Right atrium auricular region (tissue), 2 donors: ENCODE data around the gene NRP2. TPM values are rescaled to one million over a fixed set of nuclear protein-coding genes. Genes with fewer than 3 reads are reported as not detected.

Source experiments
- DNase-seq: peaks from one replicate; pipeline ENCODE4 v3.0.0-alpha.2; 2019; ENCODE audit warnings: low spot score
- H3K27ac ChIP-seq, 2 donors: fragments of 200-600 bp; sonication (generic); 1 replicate in 1 of 2; 2 replicates in 1 of 2; pipeline ENCODE4 v1.5.1; 2016 to 2019
- H3K27me3 ChIP-seq, 2 donors: fragments of 200-600 bp; sonication (generic); one replicate each; pipeline versions ENCODE4 v1.5.1 to v1.6.0; 2017 to 2019
- H3K36me3 ChIP-seq: fragments of 200-600 bp; sonication (generic); one replicate; pipeline ENCODE4 v1.5.1; 2016
- H3K4me1 ChIP-seq, 2 donors: fragments of 200-600 bp; sonication (generic); one replicate each; pipeline versions ENCODE4 v1.5.1 to v1.6.0; 2017 to 2019
- H3K4me3 ChIP-seq, 2 donors: fragments of 200-600 bp; sonication (generic); 1 replicate in 1 of 2; 2 replicates in 1 of 2; pipeline ENCODE4 v1.5.1; 2017 to 2019; ENCODE audit warnings: mild to moderate bottlenecking in 1 of 2, moderate library complexity in 1 of 2
- H3K9me3 ChIP-seq, 2 donors: fragments of 200-600 bp; sonication (generic); one replicate each; pipeline ENCODE4 v1.5.1; 2019
- CTCF ChIP-seq, 2 donors: fragments of 200-600 bp; sonication (generic); IDR thresholded peaks; one replicate each; pipeline ENCODE4 v1.5.1; 2019; ENCODE audit warnings: antibody characterized with exemption in 2 of 2
- total RNA-seq, 2 donors: library from RNA; depleted of rRNA; stranded (reverse); fragments of >200 nt; gene quantifications; one replicate each; pipeline ENCODE4 v1.1.0, GENCODE V29; 2016

Gene NRP2
- total RNA-seq, 2 donors from 2014 or later = 7.1 to 10.9 TPM

GRCh38 chr2:205702576-205702975 is 20.3 kb downstream of the NRP2 start:
- H3K27ac ChIP-seq = no peak overlapping the region
- TF ChIP-seq CTCF (IDR thresholded peaks at IDR 0.05) = no peak
- no peak for DNase-seq
- H3K27me3 ChIP-seq = no peaks in the 10 kb centered on the region
- no peaks in the 10 kb centered on the region for H3K9me3 ChIP-seq
- no peak overlapping the region for H3K4me3 ChIP-seq
- H3K4me1 ChIP-seq = peaks cover 0 to 88% of the 10 kb centered on the region in 2 donors
- no peaks in the 10 kb centered on the region for H3K36me3 ChIP-seq

- H3K4me1 ChIP-seq = peaks cover 0 to 94% of the 10 kb centered on the region in 2 donors
- DNase-seq = no peak
- no peak overlapping the region for H3K4me3 ChIP-seq
- no peak for TF ChIP-seq CTCF (IDR thresholded peaks at IDR 0.05)
- H3K27me3 ChIP-seq = no peaks in the 10 kb centered on the region
- H3K36me3 ChIP-seq = no peaks in the 10 kb centered on the region
- no peaks in the 10 kb centered on the region for H3K9me3 ChIP-seq
- no peak overlapping the region for H3K27ac ChIP-seq
These were observed 21.3 kb downstream of the NRP2 start for GRCh38 chr2:205703471-205704126.

- no peak overlapping the region for H3K4me3 ChIP-seq
- H3K9me3 ChIP-seq = no peaks in the 10 kb centered on the region
- no peak for TF ChIP-seq CTCF (IDR thresholded peaks at IDR 0.05)
- peaks cover 0 to 89% of the 10 kb centered on the region in 2 donors for H3K4me1 ChIP-seq
- DNase-seq = no peak
- no peak overlapping the region for H3K27ac ChIP-seq
- no peaks in the 10 kb centered on the region for H3K27me3 ChIP-seq
- no peaks in the 10 kb centered on the region for H3K36me3 ChIP-seq
These were observed 21.9 kb downstream of the NRP2 start for GRCh38 chr2:205704127-205704741.

GRCh38 chr2:205705511-205706349 is 23.4 kb downstream of the NRP2 start:
- peaks cover 0 to 76% of the 10 kb centered on the region in 2 donors for H3K4me1 ChIP-seq
- no peaks in the 10 kb centered on the region for H3K27me3 ChIP-seq
- no peak for DNase-seq
- H3K4me3 ChIP-seq = no peak overlapping the region
- no peaks in the 10 kb centered on the region for H3K9me3 ChIP-seq
- TF ChIP-seq CTCF (IDR thresholded peaks at IDR 0.05) = no peak
- H3K27ac ChIP-seq = peak overlapping the region; percentile 62 to 70
- H3K36me3 ChIP-seq = no peaks in the 10 kb centered on the region

- no peaks in the 10 kb centered on the region for H3K36me3 ChIP-seq
- H3K4me1 ChIP-seq = peaks cover 0 to 68% of the 10 kb centered on the region in 2 donors
- H3K4me3 ChIP-seq = no peak overlapping the region
- DNase-seq = peak; percentile 83
- H3K27ac ChIP-seq = peak overlapping the region; percentile 62 to 70
- TF ChIP-seq CTCF (IDR thresholded peaks at IDR 0.05) = no peak
- no peaks in the 10 kb centered on the region for H3K27me3 ChIP-seq
- no peaks in the 10 kb centered on the region for H3K9me3 ChIP-seq
These were observed 24.6 kb downstream of the NRP2 start for GRCh38 chr2:205706769-205707381.
